ENCODE data around the gene MACROD2. TPM values are rescaled to one million over a fixed set of nuclear protein-coding genes. Genes with fewer than 3 reads are reported as not detected.

Gene MACROD2
- total RNA-seq, 1 donor from 2014 or later = 6.4 TPM

DNA sequence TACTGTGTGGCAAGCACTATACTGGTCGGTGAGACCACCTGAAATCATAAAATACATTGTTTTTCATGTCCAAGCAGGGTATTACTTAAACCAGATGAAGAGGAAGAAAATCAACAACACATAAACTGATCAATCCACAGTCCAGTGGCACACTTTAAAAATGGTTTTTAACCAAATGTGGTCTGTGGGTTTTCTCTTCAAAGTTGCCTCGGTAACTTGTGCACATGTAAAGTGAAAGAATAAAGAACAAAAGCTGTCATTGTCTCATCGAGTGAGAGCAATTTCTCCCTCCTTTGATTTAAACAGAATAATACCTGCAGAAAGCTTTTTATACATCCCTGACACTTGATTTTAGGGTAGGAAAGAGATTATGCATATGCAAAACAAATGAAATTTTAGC, 338.4 kb downstream of the MACROD2 start:
- H3K9me3 Mint-ChIP-seq = no peaks in the 10 kb centered on the region
- no peaks in the 10 kb centered on the region for H3K27me3 Mint-ChIP-seq (ENCODE audit: low read depth)
- TF ChIP-seq, protein P1, sequence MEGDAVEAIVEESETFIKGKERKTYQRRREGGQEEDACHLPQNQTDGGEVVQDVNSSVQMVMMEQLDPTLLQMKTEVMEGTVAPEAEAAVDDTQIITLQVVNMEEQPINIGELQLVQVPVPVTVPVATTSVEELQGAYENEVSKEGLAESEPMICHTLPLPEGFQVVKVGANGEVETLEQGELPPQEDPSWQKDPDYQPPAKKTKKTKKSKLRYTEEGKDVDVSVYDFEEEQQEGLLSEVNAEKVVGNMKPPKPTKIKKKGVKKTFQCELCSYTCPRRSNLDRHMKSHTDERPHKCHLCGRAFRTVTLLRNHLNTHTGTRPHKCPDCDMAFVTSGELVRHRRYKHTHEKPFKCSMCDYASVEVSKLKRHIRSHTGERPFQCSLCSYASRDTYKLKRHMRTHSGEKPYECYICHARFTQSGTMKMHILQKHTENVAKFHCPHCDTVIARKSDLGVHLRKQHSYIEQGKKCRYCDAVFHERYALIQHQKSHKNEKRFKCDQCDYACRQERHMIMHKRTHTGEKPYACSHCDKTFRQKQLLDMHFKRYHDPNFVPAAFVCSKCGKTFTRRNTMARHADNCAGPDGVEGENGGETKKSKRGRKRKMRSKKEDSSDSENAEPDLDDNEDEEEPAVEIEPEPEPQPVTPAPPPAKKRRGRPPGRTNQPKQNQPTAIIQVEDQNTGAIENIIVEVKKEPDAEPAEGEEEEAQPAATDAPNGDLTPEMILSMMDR (conservative IDR thresholded peaks at IDR 0.05) = no peak
- peaks cover 60% of the 10 kb centered on the region for H3K4me1 Mint-ChIP-seq
- peak overlapping the region; percentile 97 for H3K27ac Mint-ChIP-seq (ENCODE audit: unreplicated experiment)
- H3K4me3 Mint-ChIP-seq = peak overlapping the region; percentile 96
- no peak for DNase-seq (ENCODE audit: low read depth, low spot score)
- peaks cover 2% of the 10 kb centered on the region for H3K36me3 Mint-ChIP-seq (ENCODE audit: low read depth)

DNA sequence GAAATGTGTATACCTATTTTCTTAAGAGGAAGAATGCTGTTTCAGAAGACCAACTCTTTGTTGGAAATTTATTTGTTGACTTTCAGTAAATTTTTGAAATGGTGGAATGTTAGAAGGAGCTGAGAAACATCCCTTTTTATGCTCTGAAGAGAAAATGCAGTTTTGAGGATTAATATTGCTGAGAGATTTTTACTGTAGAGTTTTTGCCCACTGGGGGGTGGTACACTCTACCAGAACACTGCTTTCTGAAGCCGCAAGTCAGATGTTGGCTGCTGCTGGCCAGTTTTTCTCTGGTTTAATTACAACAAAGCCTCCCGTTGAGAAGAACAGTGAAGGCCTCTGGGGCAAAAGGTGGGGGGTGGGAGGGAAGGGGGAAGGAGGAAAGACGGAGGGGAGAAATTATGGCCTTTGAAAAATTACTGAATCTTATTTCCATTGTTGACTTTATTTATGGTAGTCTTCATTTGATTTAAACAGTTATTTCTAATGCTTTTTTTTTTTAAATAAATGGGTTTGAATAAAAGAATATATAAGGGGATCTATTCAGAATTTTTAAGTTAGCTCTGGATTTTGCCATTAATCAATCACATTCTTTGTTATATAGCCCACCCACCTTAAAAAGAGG, 339.1 kb downstream of the MACROD2 start:
- Mint-ChIP-seq H3K9me3 (no peaks in the 10 kb centered on the region), H3K27me3 (ENCODE audit: low read depth) (no peaks in the 10 kb centered on the region), H3K36me3 (ENCODE audit: low read depth) (no peaks in the 10 kb centered on the region), H3K4me3 (peak overlapping the region; percentile 96), H3K4me1 (peaks cover 53% of the 10 kb centered on the region), H3K27ac (ENCODE audit: unreplicated experiment) (peak overlapping the region; percentile 97)
- peak; percentile 42 for DNase-seq (ENCODE audit: low read depth, low spot score)
- TF ChIP-seq, protein P1 (conservative IDR thresholded peaks at IDR 0.05) = peak; percentile 79

DNA sequence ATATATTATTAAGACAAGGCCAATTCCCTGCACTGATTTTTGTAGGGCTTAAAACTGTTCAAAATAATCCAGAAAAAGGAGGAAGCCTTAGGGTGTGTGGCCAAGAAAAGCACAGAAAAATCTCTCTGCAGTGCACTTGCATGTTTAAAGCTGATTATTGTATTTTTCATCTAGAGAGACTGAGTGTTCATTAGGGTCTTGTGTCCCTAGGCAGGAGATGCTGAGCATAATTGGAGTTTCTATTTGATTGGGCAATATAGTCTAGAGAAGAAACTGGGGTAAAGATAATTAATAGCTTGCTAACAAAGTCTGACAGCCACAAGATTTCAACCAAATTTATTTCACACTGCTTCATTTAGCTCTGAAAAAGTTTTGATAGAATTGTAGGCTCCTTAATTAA, 339.7 kb downstream of the MACROD2 start:
- DNase-seq (ENCODE audit: low read depth, low spot score) = no peak
- Mint-ChIP-seq H3K4me1 (peaks cover 49% of the 10 kb centered on the region), H3K4me3 (peak overlapping the region; percentile 96), H3K9me3 (no peaks in the 10 kb centered on the region), H3K27me3 (ENCODE audit: low read depth) (no peaks in the 10 kb centered on the region), H3K36me3 (ENCODE audit: low read depth) (no peaks in the 10 kb centered on the region), H3K27ac (ENCODE audit: unreplicated experiment) (peak overlapping the region; percentile 39)
- TF ChIP-seq, protein P1 (conservative IDR thresholded peaks at IDR 0.05) = no peak

DNA sequence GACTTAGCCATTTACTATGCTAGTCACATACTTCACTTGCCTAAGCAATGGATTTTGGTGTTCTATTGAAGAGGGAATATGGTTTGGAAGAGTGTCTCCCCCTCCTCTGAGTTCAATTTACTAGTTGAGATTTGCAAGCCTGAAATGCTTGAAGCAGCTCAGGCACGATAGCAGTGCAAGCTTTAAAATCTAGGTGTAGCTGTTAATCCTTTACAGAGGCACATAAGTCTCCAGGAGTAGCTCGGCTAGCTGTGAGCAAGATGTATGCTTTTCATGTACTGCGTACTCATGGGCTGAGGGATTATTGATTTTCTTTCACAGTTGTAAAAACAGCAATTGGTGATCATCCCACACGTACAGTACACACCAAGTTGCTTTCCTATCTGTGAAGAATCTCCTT, 341.4 kb downstream of the MACROD2 start:
- H3K27ac Mint-ChIP-seq (ENCODE audit: unreplicated experiment) = peak overlapping the region; percentile 59
- peaks cover 35% of the 10 kb centered on the region for H3K4me1 Mint-ChIP-seq
- TF ChIP-seq, protein P1 (conservative IDR thresholded peaks at IDR 0.05) = no peak
- H3K9me3 Mint-ChIP-seq = no peaks in the 10 kb centered on the region
- H3K36me3 Mint-ChIP-seq (ENCODE audit: low read depth) = no peaks in the 10 kb centered on the region
- H3K4me3 Mint-ChIP-seq = peak overlapping the region; percentile 96
- H3K27me3 Mint-ChIP-seq (ENCODE audit: low read depth) = no peaks in the 10 kb centered on the region
- DNase-seq (ENCODE audit: low read depth, low spot score) = no peak

DNA sequence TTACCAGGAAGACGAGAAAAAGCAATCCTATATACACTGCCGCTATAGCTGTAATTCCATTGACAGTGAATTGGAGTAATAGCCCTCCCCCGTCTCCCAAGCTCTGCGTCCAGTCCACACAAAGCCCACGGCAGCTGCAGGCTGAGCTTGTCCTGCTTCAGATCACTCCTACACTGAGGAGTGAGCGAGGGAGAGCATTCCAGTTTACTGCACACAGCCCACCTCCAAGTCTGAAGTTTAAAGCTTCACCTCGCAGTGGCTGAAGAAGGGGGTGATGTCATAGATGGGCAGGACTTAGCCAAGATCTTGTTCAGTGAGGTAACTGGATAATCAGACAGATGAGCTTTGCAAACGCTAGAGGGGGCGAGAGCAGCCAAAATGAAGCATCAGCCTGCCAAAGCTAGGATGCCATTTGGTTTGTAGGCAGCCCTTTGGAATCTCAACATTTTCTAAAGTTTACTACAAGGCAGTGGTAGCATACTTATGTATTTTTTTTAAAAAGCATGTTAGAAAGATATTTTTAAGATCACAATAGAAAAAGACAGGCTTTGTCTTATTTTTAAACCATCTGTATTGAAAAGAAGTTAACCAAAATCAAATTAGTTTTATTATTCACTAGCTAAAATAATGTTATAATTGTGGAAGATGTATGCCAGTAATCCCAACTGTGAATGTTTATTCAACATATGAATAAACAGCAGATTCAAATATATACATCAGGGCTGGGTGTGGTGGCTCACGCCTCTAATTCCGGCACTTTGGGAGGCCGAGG, 342.3 kb downstream of the MACROD2 start, which contains the start of gene FLRT3:
Gene FLRT3 (minus strand): TSS at position 213 of the 772 bp plus-strand sequence. CDS start 10,106 bp downstream, outside the sequence.
- no peaks in the 10 kb centered on the region for H3K9me3 Mint-ChIP-seq
- peak; percentile 71 for DNase-seq (ENCODE audit: low read depth, low spot score)
- H3K27ac Mint-ChIP-seq (ENCODE audit: unreplicated experiment) = peak within 1 kb of the TSS; percentile 59
- H3K4me3 Mint-ChIP-seq = peak within 1 kb of the TSS; percentile 96
- TF ChIP-seq, protein P1 (conservative IDR thresholded peaks at IDR 0.05) = peak; percentile 93
- H3K27me3 Mint-ChIP-seq (ENCODE audit: low read depth) = no peaks in the 10 kb centered on the region
- H3K4me1 Mint-ChIP-seq = peaks cover 26% of the 10 kb centered on the region
- H3K36me3 Mint-ChIP-seq (ENCODE audit: low read depth) = no peaks in the 10 kb centered on the region

Measured in neural crest cell (in vitro differentiated cells).